Activated CD4-positive, alpha-beta T cell treated with anti-CD3 and anti-CD28 coated beads, Interleukin-2, amount 10 ng/mL, durations not matched to agents 7 days and 5 days (primary cell): ENCODE data around the gene TMC7. TPM values are rescaled to one million over a fixed set of nuclear protein-coding genes. Genes with fewer than 3 reads are reported as not detected.

Experiments
- CTCF ChIA-PET: fragments of 350-600 bp; sonication (Branson Sonifier 250); formaldehyde crosslinking; loops from one replicate; lab custom pipeline; 2021; ENCODE audit warnings: antibody characterized with exemption; lab: Charles Lee
- POLR2A ChIA-PET: fragments of 350-600 bp; sonication (Branson Sonifier 250); formaldehyde crosslinking; loops from one replicate; lab custom pipeline; 2021; ENCODE audit warnings: antibody characterized with exemption; lab: Charles Lee
- DNase-seq: peaks from one replicate; pipeline ENCODE4 v3.0.0-alpha.2; 2020
- H3K27ac Mint-ChIP-seq: one replicate; pipeline ENCODE4 v1.8.0; 2021; ENCODE audit warnings: mild to moderate bottlenecking, moderate library complexity, mixed read lengths
- H3K27me3 Mint-ChIP-seq: one replicate; pipeline ENCODE4 v1.8.0; 2021; ENCODE audit warnings: mixed read lengths
- H3K36me3 Mint-ChIP-seq: one replicate; pipeline ENCODE4 v1.8.0; 2021; ENCODE audit warnings: low read depth, mixed read lengths
- H3K4me1 Mint-ChIP-seq: one replicate; pipeline ENCODE4 v1.8.0; 2021; ENCODE audit warnings: mixed read lengths
- H3K4me3 Mint-ChIP-seq: one replicate; pipeline ENCODE4 v1.8.0; 2021; ENCODE audit warnings: mild to moderate bottlenecking, moderate library complexity, mixed read lengths
- H3K9me3 Mint-ChIP-seq: one replicate; pipeline ENCODE4 v1.8.0; 2021; ENCODE audit warnings: mixed read lengths
- total RNA-seq, 2 experiments: library from RNA; stranded (reverse); gene quantifications; one replicate each; pipeline ENCODE4 v1.2.3, GENCODE V29; 2021

The TMC7 gene
- total RNA-seq, 2 experiments from 2014 or later: not detected

DNA sequence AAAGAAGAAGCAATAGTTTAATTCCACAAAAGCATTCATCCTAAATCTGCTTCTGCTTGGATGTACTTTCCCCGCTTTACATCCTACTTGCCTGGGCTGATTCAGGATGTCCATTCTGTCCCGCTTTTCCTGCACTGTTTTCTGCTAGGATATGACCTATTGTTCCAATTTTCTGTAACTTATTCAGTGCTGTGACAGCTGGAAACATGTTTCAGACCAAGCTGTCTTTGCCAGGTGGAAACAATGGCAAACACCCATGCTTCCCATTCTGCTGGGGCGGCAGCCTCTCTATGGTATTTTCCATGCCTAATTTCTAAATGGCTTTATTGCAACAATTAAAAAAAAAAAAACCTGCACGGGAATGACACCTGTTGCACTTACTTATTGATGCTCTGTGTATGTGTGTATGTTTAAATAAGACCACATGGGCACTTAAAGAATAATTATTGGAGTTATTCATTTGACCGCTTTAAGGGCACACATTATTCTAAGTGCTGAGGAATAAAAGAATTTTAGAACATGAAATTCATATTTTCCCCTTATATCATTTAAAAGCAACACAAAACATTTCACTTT is 104.7 kb downstream of the TMC7 start:
- H3K4me3 Mint-ChIP-seq: no peak overlapping the region
- no peak for DNase-seq
- peaks cover 4% of the 10 kb centered on the region for H3K4me1 Mint-ChIP-seq

GRCh38 chr16:19089410-19089955 is 105.7 kb downstream of the TMC7 start:
- POLR2A ChIA-PET: no interaction called here
- Mint-ChIP-seq H3K9me3 (peaks cover 14% of the 10 kb centered on the region), H3K27ac (no peak overlapping the region), H3K27me3 (peaks cover 11% of the 10 kb centered on the region), H3K4me1 (peaks cover 4% of the 10 kb centered on the region), H3K36me3 (no peaks in the 10 kb centered on the region), H3K4me3 (no peak overlapping the region)
- CTCF ChIA-PET: interaction anchor here (0.7 kb wide), 1 partner anchor 30 kb away, joined by 4 read pairs; no protein-coding TSS in a partner anchor
- DNase-seq: no peak

More for the DNA sequence above, 104.7 kb downstream of the TMC7 start:
- H3K9me3 Mint-ChIP-seq: peaks cover 11% of the 10 kb centered on the region
- CTCF ChIA-PET: interaction anchor here (1.0 kb wide), 1 partner anchor 85 kb away, joined by 3 read pairs; no protein-coding TSS in a partner anchor
- no peaks in the 10 kb centered on the region for H3K36me3 Mint-ChIP-seq
- no peak overlapping the region for H3K27ac Mint-ChIP-seq
- POLR2A ChIA-PET: no interaction called here
- H3K27me3 Mint-ChIP-seq: peaks cover 12% of the 10 kb centered on the region

DNA sequence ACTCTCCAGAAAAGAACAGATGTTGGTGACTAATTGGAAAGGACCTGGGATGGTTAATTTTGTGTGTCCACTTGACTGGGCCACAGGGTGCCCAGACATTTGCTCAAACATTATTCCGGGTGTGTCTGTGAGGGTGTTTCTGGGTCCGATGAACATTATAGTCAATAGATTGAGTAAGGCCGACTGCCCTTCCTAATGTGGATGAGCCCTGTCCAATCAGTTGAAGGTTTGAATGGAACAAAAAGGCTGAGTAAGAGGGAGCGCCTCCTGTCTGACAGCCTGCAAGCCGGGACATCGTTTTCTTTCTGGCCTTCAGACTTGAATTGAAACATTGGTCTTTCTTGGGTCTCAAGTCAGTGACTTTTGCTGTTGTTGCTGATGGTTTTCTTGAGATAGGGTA is 107.2 kb downstream of the TMC7 start:
- H3K36me3 Mint-ChIP-seq: peaks cover 6% of the 10 kb centered on the region
- ChIA-PET CTCF (no interaction called here), POLR2A (no interaction called here)
- H3K9me3 Mint-ChIP-seq: peaks cover 21% of the 10 kb centered on the region
- peaks cover 2% of the 10 kb centered on the region for H3K27me3 Mint-ChIP-seq
- H3K27ac Mint-ChIP-seq: no peak overlapping the region
- H3K4me3 Mint-ChIP-seq: no peak overlapping the region
- no peak for DNase-seq
- H3K4me1 Mint-ChIP-seq: peaks cover 10% of the 10 kb centered on the region

DNA sequence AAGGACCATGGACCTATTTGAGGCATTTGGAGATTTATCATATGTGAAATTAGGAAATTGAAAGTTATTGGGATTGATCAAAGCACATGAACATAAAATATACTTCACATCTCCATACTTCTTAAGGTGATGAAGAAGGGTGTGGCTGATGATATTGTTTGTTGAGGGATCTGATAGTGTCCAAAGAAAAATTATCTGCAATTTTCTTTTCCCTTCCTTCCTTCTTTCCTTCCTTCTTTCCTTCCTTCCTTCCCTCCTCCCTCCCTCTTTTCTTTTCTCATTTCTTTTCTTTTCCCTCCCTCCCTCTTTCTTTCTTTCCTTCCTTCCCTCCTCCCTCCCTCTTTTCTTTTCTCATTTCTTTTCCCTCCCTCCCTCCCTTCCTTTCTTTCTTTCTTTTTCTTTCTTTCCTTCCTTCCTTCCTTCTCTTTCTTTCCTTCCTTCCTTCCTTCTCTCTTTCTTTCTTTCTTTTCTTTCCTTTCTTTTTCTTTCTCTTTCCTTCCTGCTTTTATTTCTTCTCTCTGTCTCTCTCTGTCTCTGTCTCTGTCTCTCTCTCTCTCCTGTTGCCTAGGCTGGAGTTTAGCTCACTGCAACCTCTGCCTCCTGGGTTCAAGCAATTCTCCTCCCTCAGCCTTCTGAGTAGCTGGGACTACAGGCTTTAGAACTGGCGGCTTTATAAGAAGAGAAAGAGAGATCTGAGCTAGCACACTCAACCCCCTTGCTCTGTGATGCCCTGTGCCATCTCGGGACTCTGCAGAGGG is 109.1 kb downstream of the TMC7 start:
- H3K27ac Mint-ChIP-seq: no peak overlapping the region
- H3K9me3 Mint-ChIP-seq: peaks cover 25% of the 10 kb centered on the region
- ChIA-PET POLR2A (no interaction called here), CTCF (no interaction called here)
- peaks cover 2% of the 10 kb centered on the region for H3K27me3 Mint-ChIP-seq
- peaks cover 6% of the 10 kb centered on the region for H3K36me3 Mint-ChIP-seq
- no peak overlapping the region for H3K4me3 Mint-ChIP-seq
- no peak for DNase-seq
- peaks cover 7% of the 10 kb centered on the region for H3K4me1 Mint-ChIP-seq

DNA sequence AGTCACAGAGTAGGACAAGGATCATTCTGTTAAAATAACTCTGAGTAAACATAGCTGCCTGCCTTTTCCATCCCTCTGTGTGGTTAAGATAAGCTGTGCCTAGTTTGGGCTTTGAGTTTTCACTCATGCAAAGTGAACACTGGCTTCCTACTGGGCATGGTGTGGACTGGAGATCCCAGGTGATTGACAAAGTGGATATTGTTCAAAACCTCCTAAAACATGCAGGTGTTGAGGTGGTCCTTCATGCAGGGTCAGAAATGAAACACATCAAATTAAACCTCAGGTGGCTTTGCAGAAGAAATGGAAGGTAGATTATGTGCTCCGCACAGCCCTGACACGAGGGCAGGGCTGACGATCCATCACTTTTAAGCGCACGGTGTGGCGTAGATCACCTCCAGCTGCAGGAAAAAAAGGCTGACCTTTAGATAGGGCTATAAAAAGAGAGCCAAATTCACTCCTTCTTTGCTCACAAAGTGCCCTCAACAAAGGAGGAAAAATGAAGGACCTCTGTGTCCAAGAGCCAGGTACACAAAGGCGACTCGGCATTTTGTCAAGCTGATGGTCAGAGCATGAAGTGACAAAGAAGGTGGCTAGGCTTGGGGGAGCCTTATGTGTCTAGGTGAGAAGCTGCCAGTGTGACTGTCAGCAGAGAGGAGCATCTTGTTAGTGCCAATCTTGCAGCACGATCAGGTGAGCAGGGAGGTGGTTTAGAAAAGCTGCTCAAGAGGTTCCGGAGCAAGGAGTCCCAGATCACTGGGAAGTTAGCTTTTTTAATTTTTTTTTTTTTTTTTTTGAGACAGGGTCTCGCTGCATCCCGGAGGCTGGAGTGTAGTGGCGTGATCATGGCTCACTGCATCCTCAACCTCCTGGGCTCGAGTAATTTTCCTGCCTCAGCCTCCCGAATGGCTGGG is 110.2 kb downstream of the TMC7 start:
- POLR2A ChIA-PET: interaction anchor here (0.6 kb wide), 1 partner anchor 21 kb away, joined by 3 read pairs; no protein-coding TSS in a partner anchor
- CTCF ChIA-PET: no interaction called here
- Mint-ChIP-seq H3K36me3 (peaks cover 6% of the 10 kb centered on the region), H3K9me3 (peaks cover 30% of the 10 kb centered on the region), H3K4me1 (peaks cover 7% of the 10 kb centered on the region), H3K27me3 (peaks cover 4% of the 10 kb centered on the region), H3K27ac (no peak overlapping the region), H3K4me3 (no peak overlapping the region)
- no peak for DNase-seq

DNA sequence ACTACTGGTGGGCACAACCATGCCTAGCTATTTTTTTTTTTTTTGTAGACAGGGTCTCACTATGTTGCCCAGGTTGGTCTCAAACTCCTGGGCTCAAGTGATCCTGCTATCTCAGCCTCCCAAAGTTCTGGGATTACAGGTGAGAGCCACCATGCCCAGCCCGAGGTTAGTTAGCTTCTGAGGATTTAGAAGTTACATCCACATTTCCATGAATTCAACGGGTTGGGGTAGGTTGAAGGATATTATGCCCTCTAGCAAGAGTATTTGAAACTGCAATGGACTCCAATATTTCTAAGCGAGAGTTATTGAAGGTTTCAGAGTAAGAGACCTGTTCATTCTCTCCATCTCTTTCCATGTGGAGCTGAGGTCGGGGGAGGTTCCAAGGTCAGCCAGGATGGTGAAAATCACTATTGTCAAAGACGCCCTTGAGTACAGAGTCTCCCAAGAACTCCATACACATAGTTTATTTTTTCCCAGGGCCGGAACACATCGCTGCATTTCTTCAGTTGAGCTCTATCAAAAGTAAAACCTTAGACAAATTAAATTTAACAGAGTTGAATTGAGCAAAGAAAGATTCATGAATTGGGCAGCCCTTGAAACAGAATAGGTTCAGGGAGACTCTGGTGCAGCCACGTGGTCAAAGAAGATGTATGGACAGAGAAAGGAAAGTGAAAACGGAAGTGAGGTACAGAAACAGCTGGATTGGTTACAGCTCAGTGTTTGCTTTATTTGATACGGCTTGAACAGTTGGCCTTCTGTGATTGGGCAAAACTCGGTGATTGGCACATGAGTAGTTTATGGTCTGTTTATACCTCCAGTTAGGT is 111.0 kb downstream of the TMC7 start:
- peaks cover 30% of the 10 kb centered on the region for H3K9me3 Mint-ChIP-seq
- peaks cover 7% of the 10 kb centered on the region for H3K27me3 Mint-ChIP-seq
- H3K4me1 Mint-ChIP-seq: peaks cover 7% of the 10 kb centered on the region
- no peak for DNase-seq
- ChIA-PET POLR2A (interaction anchor here (0.6 kb wide), 1 partner anchor 22 kb away, joined by 3 read pairs; no protein-coding TSS in a partner anchor), CTCF (interaction anchor here (0.6 to 1.7 kb wide), 5 partner anchors 9 to 293 kb away, joined by 3 to 9 read pairs (median 4); no protein-coding TSS in a partner anchor)
- H3K36me3 Mint-ChIP-seq: peaks cover 6% of the 10 kb centered on the region
- H3K4me3 Mint-ChIP-seq: no peak overlapping the region
- H3K27ac Mint-ChIP-seq: peak overlapping the region; percentile 6

DNA sequence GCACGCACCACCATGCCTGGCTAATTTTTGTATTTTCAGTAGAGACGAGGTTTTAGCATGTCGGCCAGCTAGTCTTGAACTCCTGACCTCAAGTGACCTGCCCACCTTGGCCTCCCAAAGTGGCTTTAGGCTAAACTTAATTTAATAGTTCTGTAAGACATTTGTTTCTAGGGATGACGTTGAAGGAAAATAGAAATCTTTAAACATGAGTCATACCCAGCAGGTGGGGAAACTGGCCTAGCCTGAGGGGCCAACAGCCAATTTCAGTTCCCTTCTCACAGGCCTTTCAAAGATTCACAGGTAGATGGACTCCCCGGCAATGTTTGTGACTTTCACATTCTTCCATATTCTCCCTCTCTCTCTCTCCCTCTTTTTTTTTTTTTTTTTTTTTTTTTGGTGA is 111.9 kb downstream of the TMC7 start:
- peaks cover 7% of the 10 kb centered on the region for H3K4me1 Mint-ChIP-seq

DNA sequence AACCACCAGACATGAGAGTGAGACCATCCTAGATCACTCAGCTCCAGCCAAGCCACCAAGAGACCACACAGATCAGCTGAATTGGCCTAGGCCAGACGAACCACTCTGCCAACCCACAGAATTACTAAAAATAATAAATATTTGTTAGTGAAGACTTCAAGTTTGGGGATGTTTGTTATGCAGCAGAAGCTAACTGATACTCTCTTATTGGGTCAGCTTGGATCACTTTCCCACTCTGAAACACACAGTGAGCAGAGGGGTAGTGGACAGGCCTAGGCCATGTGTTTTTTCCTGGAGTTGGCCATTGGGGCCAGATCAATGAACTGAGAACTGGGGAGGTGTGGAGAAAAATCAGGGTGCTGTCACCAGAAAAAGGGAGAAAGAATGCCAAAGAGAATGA is 114.4 kb downstream of the TMC7 start:
- CTCF ChIA-PET: no interaction called here
- Mint-ChIP-seq H3K4me1 (peaks cover 7% of the 10 kb centered on the region), H3K27me3 (peaks cover 8% of the 10 kb centered on the region), H3K27ac (no peak overlapping the region), H3K36me3 (peaks cover 6% of the 10 kb centered on the region), H3K9me3 (peaks cover 19% of the 10 kb centered on the region), H3K4me3 (no peak overlapping the region)
- POLR2A ChIA-PET: no interaction called here
- no peak for DNase-seq

More for the DNA sequence above, 111.9 kb downstream of the TMC7 start:
- DNase-seq: no peak
- CTCF ChIA-PET: interaction anchor here (0.6 to 1.7 kb wide), 3 partner anchors 9 to 281 kb away, joined by 3 to 9 read pairs (median 6); no protein-coding TSS in a partner anchor
- no peak overlapping the region for H3K27ac Mint-ChIP-seq
- POLR2A ChIA-PET: no interaction called here
- H3K27me3 Mint-ChIP-seq: peaks cover 8% of the 10 kb centered on the region
- peaks cover 29% of the 10 kb centered on the region for H3K9me3 Mint-ChIP-seq
- H3K36me3 Mint-ChIP-seq: peaks cover 6% of the 10 kb centered on the region
- H3K4me3 Mint-ChIP-seq: no peak overlapping the region

GRCh38 chr16:19102187-19102872 is 118.6 kb downstream of the TMC7 start:
- no peak overlapping the region for H3K27ac Mint-ChIP-seq
- H3K27me3 Mint-ChIP-seq: peaks cover 8% of the 10 kb centered on the region
- ChIA-PET CTCF (interaction anchor here (0.7 kb wide), 1 partner anchor 148 kb away, joined by 3 read pairs; no protein-coding TSS in a partner anchor), POLR2A (no interaction called here)
- H3K4me1 Mint-ChIP-seq: no peaks in the 10 kb centered on the region
- H3K4me3 Mint-ChIP-seq: no peak overlapping the region
- H3K9me3 Mint-ChIP-seq: peaks cover 9% of the 10 kb centered on the region
- H3K36me3 Mint-ChIP-seq: no peaks in the 10 kb centered on the region
- DNase-seq: no peak

DNA sequence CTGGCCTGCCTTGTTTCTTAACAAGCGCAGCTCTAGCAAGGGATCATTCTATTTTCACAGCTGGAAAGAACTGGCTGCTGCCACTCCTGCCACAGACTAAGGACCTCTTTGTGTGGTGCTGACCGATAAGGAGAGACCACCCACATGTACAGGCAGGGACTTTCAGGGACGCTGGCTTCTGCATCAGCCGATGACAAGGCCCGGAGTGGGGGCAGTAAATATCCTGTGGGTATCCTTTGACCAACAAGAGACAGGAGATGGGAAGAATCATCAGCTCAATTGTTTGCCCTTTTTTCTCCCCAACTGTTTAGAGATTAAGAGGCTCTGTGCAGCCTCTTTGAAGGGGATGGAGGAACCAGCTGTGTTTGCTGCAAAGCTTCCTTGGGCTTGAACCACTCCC is 120.9 kb downstream of the TMC7 start:
- H3K9me3 Mint-ChIP-seq: no peaks in the 10 kb centered on the region
- no peak overlapping the region for H3K4me3 Mint-ChIP-seq
- POLR2A ChIA-PET: no interaction called here
- peaks cover 3% of the 10 kb centered on the region for H3K27me3 Mint-ChIP-seq
- CTCF ChIA-PET: interaction anchor here (0.6 to 2.4 kb wide), 3 partner anchors 9 to 26 kb away, joined by 3 to 6 read pairs (median 3); no protein-coding TSS in a partner anchor
- no peaks in the 10 kb centered on the region for H3K36me3 Mint-ChIP-seq
- no peak overlapping the region for H3K27ac Mint-ChIP-seq
- no peaks in the 10 kb centered on the region for H3K4me1 Mint-ChIP-seq
- no peak for DNase-seq

DNA sequence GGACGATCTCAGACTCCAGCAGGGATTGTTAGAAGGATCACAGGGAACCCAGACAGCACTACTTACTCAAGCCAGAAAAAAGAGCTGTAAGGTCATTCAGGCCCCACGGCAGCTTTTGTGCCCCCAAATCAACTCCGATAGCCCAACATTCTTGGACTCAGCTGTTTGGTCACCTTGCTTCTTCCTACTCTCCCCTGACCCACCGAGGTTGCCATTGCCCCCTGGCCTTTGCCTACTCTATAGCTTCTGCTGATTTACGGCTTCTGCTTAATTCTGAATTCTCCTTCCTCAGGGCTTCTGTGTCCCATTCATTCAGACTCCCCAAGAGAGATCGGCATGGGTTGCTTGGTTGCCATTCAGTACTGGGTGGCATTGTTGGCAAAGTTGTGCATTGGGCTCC is 121.4 kb downstream of the TMC7 start:
- CTCF ChIA-PET: interaction anchor here (0.6 to 2.4 kb wide), 3 partner anchors 9 to 27 kb away, joined by 3 to 6 read pairs (median 3); no protein-coding TSS in a partner anchor

More for the DNA sequence above, 121.4 kb downstream of the TMC7 start:
- no peaks in the 10 kb centered on the region for H3K36me3 Mint-ChIP-seq
- no peaks in the 10 kb centered on the region for H3K4me1 Mint-ChIP-seq
- POLR2A ChIA-PET: no interaction called here
- no peak for DNase-seq
- H3K4me3 Mint-ChIP-seq: no peak overlapping the region
- no peak overlapping the region for H3K27ac Mint-ChIP-seq
- H3K27me3 Mint-ChIP-seq: peaks cover 1% of the 10 kb centered on the region
- H3K9me3 Mint-ChIP-seq: no peaks in the 10 kb centered on the region
